ENCODE results near the gene GUCY1B1.

GRCh38 chr4:155809835-155810234 lies 51.0 kb downstream of the GUCY1B1 start:
- TF ChIP-seq EZH2 (IDR thresholded peaks at IDR 0.05; ENCODE audit: low read length) (no peak), CTCF (optimal IDR thresholded peaks at IDR 0.05 in 1 of 3, IDR thresholded peaks at IDR 0.05 in 1 of 3, conservative IDR thresholded peaks at IDR 0.05 in 1 of 3; ENCODE audit: extremely low read depth in 1 of 3, insufficient read depth in 2 of 3, low read length in 3 of 3) (peak in 2 of 3 experiments; percentile 38 to 49)
